Heart left ventricle (tissue), 13 donors: Measurements from ENCODE around the gene SP5.

Experiments used
- CTCF ChIP-seq, 12 donors: fragments of 200-600 bp; sonication (generic) in 4 of 12; IDR thresholded peaks; one replicate each; pipeline versions ENCODE4 v1.5.0 to v1.8.0; 2018 to 2022; ENCODE audit warnings: antibody characterized with exemption in 12 of 12, mild to moderate bottlenecking in 5 of 12
- POLR2A ChIP-seq, 2 donors: fragments of 450-650 bp; IDR thresholded peaks; one replicate each; pipeline ENCODE4 v1.6.1; 2017; ENCODE audit warnings: antibody characterized with exemption in 2 of 2, mild to moderate bottlenecking in 2 of 2, moderate library complexity in 2 of 2
- donor health status: ischemic (EF 13 %, LVEDD 7.1; RV severe dilation, severe dysfunction).
- donor health status: DM: no; HTN: yes; CAD: no.
- donor health status: DM: no; HTN: no; CAD: no.
- donor health status: ischemic (EF 25% LVEDD 6.9; RV normal size, moderate dysfunction).
- donor health status: ischemic (EF 25% LVEDD 5.7; RV mildly dilated, moderate dysfunction).
- donor health status: ischemic (EF 35%, LVEDD 5.7; RV mildly dilated, moderate dysfunction).
- donor health status: nonischemic (EF 11% LVEDD 7.7; RV severe dilation, severe dysfunction).
- donor health status: DM: yes; HTN: yes; CAD: no.
- donor health status: PGD.
- donor health status: ischemic (EF 29% LVEDD 5.4; RV normal size, mild dysfunction).
- donor health status: nonischemic (EF 23%, LVEDD 6.1; RV moderate dilation, normal function).

- TF ChIP-seq POLR2A (IDR thresholded peaks at IDR 0.05): no peak
- TF ChIP-seq CTCF (IDR thresholded peaks at IDR 0.05): no peak
Measured at GRCh38 chr2:170670651-170671050, 44.5 kb upstream of the SP5 start.
